GM12892 (cell line): ENCODE data around the gene PTPA.

Experiments
- POLR2A ChIP-seq: IDR thresholded peaks from 2 replicates; pipeline ENCODE4 v1.6.1; 2011; ENCODE audit warnings: low read depth, low read length, control low read depth
- POLR2AphosphoS5 ChIP-seq: IDR thresholded peaks from 2 replicates; pipeline ENCODE4 v1.6.1; 2011; ENCODE audit warnings: low read depth, low read length, control low read depth
- TAF1 ChIP-seq: IDR thresholded peaks from 2 replicates; pipeline ENCODE4 v1.6.1; 2011; ENCODE audit warnings: low read depth, mild to moderate bottlenecking, control low read depth, low read length, borderline replicate concordance

DNA sequence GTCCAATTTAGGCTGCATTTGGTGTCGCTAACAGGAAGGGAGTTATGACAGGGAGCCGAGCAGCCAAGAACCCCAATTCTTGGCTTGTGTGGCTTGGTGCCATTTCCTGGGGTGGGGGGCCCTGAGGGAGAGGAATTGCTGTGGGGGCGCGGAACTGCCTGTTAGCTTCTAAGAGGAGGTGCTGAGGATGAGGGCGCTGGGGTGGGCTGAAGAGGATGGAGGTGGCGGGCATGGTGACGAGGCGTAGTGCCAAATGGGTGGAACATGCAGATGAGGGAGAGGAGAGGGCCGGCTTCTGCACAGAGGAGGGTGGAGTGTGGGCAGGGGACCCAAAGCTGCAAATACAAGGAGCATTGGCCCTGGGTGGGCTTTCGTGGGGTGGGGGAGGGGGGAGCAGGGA is 38.9 kb downstream of the PTPA start:
- TF ChIP-seq POLR2A (no peak), POLR2AphosphoS5 (no peak), TAF1 (no peak)
